ENCODE results near the gene PDK2.

DNA sequence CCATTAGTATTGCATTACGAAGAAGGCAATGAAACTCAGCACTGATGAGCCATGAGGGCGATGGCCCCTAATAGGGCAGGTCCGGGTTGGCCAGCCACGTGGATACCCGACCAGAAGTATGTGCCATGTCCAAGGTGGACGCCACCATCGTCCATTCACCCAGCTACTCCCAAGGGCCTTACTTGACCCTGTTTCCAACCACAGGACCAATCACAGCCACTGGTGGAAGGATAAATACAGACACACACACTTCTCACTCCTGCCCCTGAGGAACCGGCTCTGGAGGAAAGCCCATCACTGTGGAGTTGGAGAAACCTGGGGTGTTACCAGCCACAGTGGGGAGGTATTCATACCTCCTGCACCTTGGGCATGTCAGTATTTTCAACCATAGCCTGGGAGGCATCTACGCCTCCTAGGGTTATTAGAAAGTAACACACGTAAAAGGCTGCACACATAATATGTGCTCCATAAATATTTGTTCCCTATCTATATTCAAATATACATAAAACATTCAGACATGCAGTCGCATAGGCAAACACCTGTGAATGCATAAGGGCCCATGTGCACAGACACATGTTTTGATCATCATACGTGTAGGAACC, 44.6 kb upstream of the PDK2 start:
- TF ChIP-seq EZH2 (IDR thresholded peaks at IDR 0.05; ENCODE audit: low read length, missing control alignments), result no peak
- TF ChIP-seq, protein P1, sequence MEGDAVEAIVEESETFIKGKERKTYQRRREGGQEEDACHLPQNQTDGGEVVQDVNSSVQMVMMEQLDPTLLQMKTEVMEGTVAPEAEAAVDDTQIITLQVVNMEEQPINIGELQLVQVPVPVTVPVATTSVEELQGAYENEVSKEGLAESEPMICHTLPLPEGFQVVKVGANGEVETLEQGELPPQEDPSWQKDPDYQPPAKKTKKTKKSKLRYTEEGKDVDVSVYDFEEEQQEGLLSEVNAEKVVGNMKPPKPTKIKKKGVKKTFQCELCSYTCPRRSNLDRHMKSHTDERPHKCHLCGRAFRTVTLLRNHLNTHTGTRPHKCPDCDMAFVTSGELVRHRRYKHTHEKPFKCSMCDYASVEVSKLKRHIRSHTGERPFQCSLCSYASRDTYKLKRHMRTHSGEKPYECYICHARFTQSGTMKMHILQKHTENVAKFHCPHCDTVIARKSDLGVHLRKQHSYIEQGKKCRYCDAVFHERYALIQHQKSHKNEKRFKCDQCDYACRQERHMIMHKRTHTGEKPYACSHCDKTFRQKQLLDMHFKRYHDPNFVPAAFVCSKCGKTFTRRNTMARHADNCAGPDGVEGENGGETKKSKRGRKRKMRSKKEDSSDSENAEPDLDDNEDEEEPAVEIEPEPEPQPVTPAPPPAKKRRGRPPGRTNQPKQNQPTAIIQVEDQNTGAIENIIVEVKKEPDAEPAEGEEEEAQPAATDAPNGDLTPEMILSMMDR (conservative IDR thresholded peaks at IDR 0.05 in 1 of 2, IDR thresholded peaks at IDR 0.05 in 1 of 2; ENCODE audit: low read depth in 1 of 2, low read length in 2 of 2), result no peak

Measured in fibroblast of lung (primary cell).